ENCODE results near the gene GAS6. TPM values are rescaled to one million over a fixed set of nuclear protein-coding genes. Genes with fewer than 3 reads are reported as not detected.

The GAS6 gene
- 70.7 and 84.1 TPM in 2 replicates for total RNA-seq

DNA sequence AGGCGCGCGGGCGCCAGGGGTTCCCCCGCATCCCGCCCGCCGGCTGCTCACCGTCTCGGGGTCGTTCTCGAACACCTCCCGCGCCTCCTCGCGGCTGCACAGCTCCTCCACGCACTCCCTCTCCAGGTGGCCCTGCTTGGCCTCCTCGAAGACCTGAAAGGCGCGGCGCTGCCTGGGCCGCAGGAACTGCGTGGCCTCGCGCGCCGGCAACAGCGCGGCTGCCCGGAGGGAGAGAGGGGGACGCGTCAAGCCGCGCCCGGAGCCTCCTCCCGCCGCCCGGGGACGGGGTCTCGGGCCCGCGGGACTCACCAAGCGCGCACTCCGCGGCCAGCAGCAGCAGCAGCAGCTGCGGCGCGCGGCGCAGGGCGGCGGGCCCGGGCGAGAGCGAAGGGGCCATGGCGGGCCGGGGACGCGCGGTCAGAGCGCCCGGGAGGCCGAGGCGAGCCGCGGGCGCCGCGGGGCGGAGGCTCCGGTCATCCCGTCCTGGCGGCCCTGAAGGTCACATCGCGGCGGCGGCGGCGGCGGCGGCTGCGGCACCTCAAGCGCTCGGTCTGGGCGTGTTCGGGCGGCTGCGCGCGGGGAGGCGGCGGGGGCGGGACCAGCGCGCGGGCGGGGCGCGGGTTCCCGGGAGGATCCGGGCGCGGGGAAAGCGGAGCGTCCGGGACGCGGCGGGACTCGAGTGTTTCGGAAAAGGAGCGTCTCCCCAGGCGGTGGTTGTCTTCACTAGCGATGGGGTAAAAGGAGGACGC, at the start of gene GAS6:
Gene GAS6 (minus strand): TSS at position 553 of the 749 bp plus-strand sequence. CDS start 156 bp downstream, at position 397.

Other genes with a start within 250 kb of the GAS6 start
- gene ATP4B, start 205.9 kb downstream of the GAS6 start, total RNA-seq: 0.11 TPM in 1 of 2 replicates, not detected in the other
- not detected in 2 replicates for gene GRK1, start 196.9 kb downstream of the GAS6 start, total RNA-seq
- gene TMEM255B, start 104.8 kb downstream of the GAS6 start, total RNA-seq: 47.4 and 49.2 TPM in 2 replicates
- under 0.01 TPM in 2 replicates for gene C13orf46, start 110.0 kb upstream of the GAS6 start, total RNA-seq